Trophoblast cell (in vitro differentiated cells and primary cell): ENCODE data around the gene RPS18.
"Not testable (repeated sequence)": the region's sequence is repeated elsewhere in the genome, so short reads cannot be mapped to it uniquely, and the experiment has no call there.

Experiments
- DNase-seq, 2 donors: peaks; one replicate each; pipeline ENCODE4 v3.0.0-alpha.2; 2016
- H2AFZ ChIP-seq: 2 replicates; pipeline ENCODE4 v1.6.1; 2013; ENCODE audit warnings: low read length, moderate library complexity, mild to moderate bottlenecking; ENCODE audit not compliant: insufficient read depth, poor library complexity
- H2AK5ac ChIP-seq: 2 replicates; pipeline ENCODE4 v1.6.1; 2013; ENCODE audit warnings: mild to moderate bottlenecking, low read length
- H2BK120ac ChIP-seq: 2 replicates; pipeline ENCODE4 v1.6.1; 2013; ENCODE audit warnings: low read length, mild to moderate bottlenecking, moderate library complexity; ENCODE audit not compliant: insufficient read depth, poor library complexity
- H2BK12ac ChIP-seq: 2 replicates; pipeline ENCODE4 v1.6.1; 2013; ENCODE audit warnings: mild to moderate bottlenecking, low read length, moderate library complexity
- H2BK5ac ChIP-seq: 2 replicates; pipeline ENCODE4 v1.6.1; 2013; ENCODE audit warnings: low read length, low read depth, moderate library complexity, mild to moderate bottlenecking; ENCODE audit not compliant: poor library complexity
- H3K14ac ChIP-seq: 2 replicates; pipeline ENCODE4 v1.6.1; 2013; ENCODE audit warnings: mild to moderate bottlenecking, low read length
- H3K18ac ChIP-seq: 2 replicates; pipeline ENCODE4 v1.6.1; 2013; ENCODE audit warnings: mild to moderate bottlenecking, low read length
- H3K23ac ChIP-seq: 2 replicates; pipeline ENCODE4 v1.6.1; 2013; ENCODE audit warnings: low read length
- H3K27ac ChIP-seq: 2 replicates; pipeline ENCODE4 v1.5.1; 2013; ENCODE audit warnings: low read depth, mild to moderate bottlenecking, inconsistent platforms, low read length, moderate library complexity
- H3K27me3 ChIP-seq: 2 replicates; pipeline ENCODE4 v1.6.1; 2013; ENCODE audit warnings: inconsistent platforms, mild to moderate bottlenecking, low read length, moderate library complexity; ENCODE audit not compliant: insufficient read depth
- H3K36me3 ChIP-seq, 2 experiments: 1 replicate in 1 of 2; 2 replicates in 1 of 2; pipeline ENCODE4 v1.6.1; 2013; ENCODE audit warnings: low read length in 2 of 2, mild to moderate bottlenecking in 2 of 2, moderate library complexity in 1 of 2; ENCODE audit not compliant: insufficient read depth in 2 of 2, control insufficient read depth in 1 of 2
- H3K4ac ChIP-seq: 2 replicates; pipeline ENCODE4 v1.6.1; 2013; ENCODE audit warnings: low read depth, mild to moderate bottlenecking, low read length, moderate library complexity
- H3K4me1 ChIP-seq, 2 experiments: 1 replicate in 1 of 2; 2 replicates in 1 of 2; pipeline ENCODE4 v1.6.1; 2013; ENCODE audit warnings: low read length in 2 of 2, mild to moderate bottlenecking in 2 of 2, moderate library complexity in 1 of 2; ENCODE audit not compliant: insufficient read depth in 2 of 2, control insufficient read depth in 1 of 2
- H3K4me2 ChIP-seq: 2 replicates; pipeline ENCODE4 v1.6.1; 2013; ENCODE audit warnings: inconsistent platforms, mild to moderate bottlenecking, low read length, moderate library complexity
- H3K4me3 ChIP-seq: 2 replicates; pipeline ENCODE4 v1.5.1; 2013; ENCODE audit warnings: mild to moderate bottlenecking, low read depth, low read length, inconsistent platforms
- H3K79me1 ChIP-seq: one replicate; pipeline ENCODE4 v1.6.1; 2013; ENCODE audit warnings: low read length
- H3K79me2 ChIP-seq: 2 replicates; pipeline ENCODE4 v1.6.1; 2013; ENCODE audit warnings: low read length, mild to moderate bottlenecking; ENCODE audit not compliant: control insufficient read depth, insufficient read depth, poor library complexity
- H3K9ac ChIP-seq: 2 replicates; pipeline ENCODE4 v1.6.1; 2013; ENCODE audit warnings: mild to moderate bottlenecking, low read length
- H3K9me3 ChIP-seq: 2 replicates; pipeline ENCODE4 v1.6.1; 2013; ENCODE audit warnings: low read depth, mild to moderate bottlenecking, control low read depth, inconsistent platforms, low read length; ENCODE audit not compliant: insufficient read depth
- H4K12ac ChIP-seq: 2 replicates; pipeline ENCODE4 v1.6.1; 2013; ENCODE audit warnings: low read depth, mild to moderate bottlenecking, low read length, moderate library complexity
- H4K8ac ChIP-seq: 2 replicates; pipeline ENCODE4 v1.6.1; 2013; ENCODE audit warnings: low read depth, mild to moderate bottlenecking, low read length, moderate library complexity
- H4K91ac ChIP-seq: one replicate; pipeline ENCODE4 v1.6.1; 2013; ENCODE audit warnings: low read depth, mild to moderate bottlenecking, low read length, moderate library complexity
- WGBS: extraction: QIAGEN DNeasy Blood & Tissue Kit; methylation state at CpG from one replicate; pipeline ENCODE4 v1.1.7; 2013; ENCODE audit warnings: missing lambda C conversion rate; ENCODE audit not compliant: insufficient read length, insufficient coverage; ENCODE audit errors: extremely low coverage; 5-methylcytosine and 5-hydroxymethylcytosine counted together

RPS18 gene

GRCh38 chr6:33275795-33276580, 4.1 kb downstream of the RPS18 start:
- H3K9me3 ChIP-seq, H4K8ac ChIP-seq, H3K27me3 ChIP-seq, H3K14ac ChIP-seq, H3K23ac ChIP-seq, H4K12ac ChIP-seq, H2BK12ac ChIP-seq, H2BK5ac ChIP-seq, H3K4ac ChIP-seq, DNase-seq, H3K18ac ChIP-seq, H3K4me3 ChIP-seq, H2BK120ac ChIP-seq, H2AFZ ChIP-seq, H3K9ac ChIP-seq, H2AK5ac ChIP-seq: not testable (repeated sequence)
- H3K79me2 ChIP-seq: peaks cover 18% of the 10 kb centered on the region
- H3K4me1 ChIP-seq: peaks cover 3 to 12% of the 10 kb centered on the region in 2 experiments
- peak overlapping the region; percentile 97 for H3K27ac ChIP-seq
- H3K4me2 ChIP-seq: peak overlapping the region; percentile 62
- WGBS: no CpG with 5 or more reads among the region's 16 CpGs
- H3K36me3 ChIP-seq: peaks cover 46 to 55% of the 10 kb centered on the region in 2 experiments
- H3K79me1 ChIP-seq: peaks cover 20% of the 10 kb centered on the region
- peak overlapping the region; percentile 41 for H4K91ac ChIP-seq

GRCh38 chr6:33276581-33276863, 4.6 kb downstream of the RPS18 start:
- Histone ChIP-seq H3K79me2 (peaks cover 15% of the 10 kb centered on the region), H3K27me3 (no peaks in the 10 kb centered on the region), H2AFZ (no peak overlapping the region), H3K36me3 (peaks cover 48 to 57% of the 10 kb centered on the region in 2 experiments), H4K12ac (peak overlapping the region; percentile 78), H3K4me3 (peak overlapping the region; percentile 84), H3K14ac (peak overlapping the region; percentile 89), H3K9ac (peak overlapping the region; percentile 84), H3K27ac (peak overlapping the region; percentile 97), H3K9me3 (no peaks in the 10 kb centered on the region), H4K8ac (peak overlapping the region; percentile 96), H3K79me1 (peaks cover 15% of the 10 kb centered on the region), H2BK12ac (no peak overlapping the region), H3K23ac (no peak overlapping the region), H3K4ac (peak overlapping the region; percentile 17), H3K18ac (no peak overlapping the region), H2BK120ac (peak overlapping the region; percentile 14), H2BK5ac (peak overlapping the region; percentile 28), H3K4me2 (peak overlapping the region; percentile 62), H2AK5ac (peak overlapping the region; percentile 36), H4K91ac (peak overlapping the region; percentile 41), H3K4me1 (peaks cover 3 to 12% of the 10 kb centered on the region in 2 experiments)
- no peak for DNase-seq

DNA sequence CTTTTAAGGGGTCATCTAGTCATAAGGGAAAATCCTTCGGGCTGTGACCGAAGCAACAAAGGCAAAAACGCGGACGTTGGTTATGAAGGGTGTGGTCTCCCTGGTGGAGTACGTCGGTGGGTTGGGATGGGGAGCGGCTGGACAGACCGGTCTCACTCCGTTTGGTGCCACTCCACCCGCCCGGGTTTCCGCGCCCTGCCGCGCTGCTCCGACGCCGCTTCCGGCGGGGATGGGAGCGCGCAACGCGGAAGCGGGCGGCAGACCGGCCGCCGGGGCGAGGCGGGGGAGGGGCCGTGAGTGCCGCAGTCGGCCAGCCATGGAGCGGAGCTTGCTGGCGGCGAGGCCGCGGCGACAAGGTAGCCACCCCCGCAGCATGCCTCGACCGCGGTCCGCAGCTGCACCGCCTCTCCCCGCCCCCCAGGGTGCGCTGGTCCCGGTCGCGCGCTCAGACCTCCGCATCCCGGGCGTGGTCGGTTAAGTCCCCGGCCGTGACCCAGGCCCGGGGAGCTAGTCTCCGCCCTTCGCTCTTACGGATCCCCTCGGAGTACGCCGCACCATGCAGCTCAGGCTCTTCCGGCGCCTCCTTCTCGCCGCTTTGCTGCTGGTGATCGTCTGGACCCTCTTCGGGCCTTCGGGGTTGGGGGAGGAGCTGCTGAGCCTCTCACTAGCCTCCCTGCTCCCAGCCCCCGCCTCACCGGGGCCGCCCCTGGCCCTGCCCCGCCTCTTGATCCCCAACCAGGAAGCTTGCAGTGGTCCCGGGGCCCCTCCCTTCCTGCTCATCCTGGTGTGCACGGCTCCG, 5.2 kb downstream of the RPS18 start, which contains the start of gene B3GALT4:
B3GALT4 (plus strand) TSS at position 260 of the 799 bp plus-strand sequence; CDS start at position 557, 297 bp downstream.
- Histone ChIP-seq H3K4me1 (peaks cover 3 to 12% of the 10 kb centered on the region in 2 experiments), H3K18ac (peak within 1 kb of the TSS; percentile 56), H2AFZ (peak within 1 kb of the TSS; percentile 38), H3K79me1 (peaks cover 12% of the 10 kb centered on the region), H2AK5ac (peak within 1 kb of the TSS; percentile 36), H3K9ac (peak within 1 kb of the TSS; percentile 84), H2BK120ac (peak within 1 kb of the TSS; percentile 37), H2BK5ac (peak within 1 kb of the TSS; percentile 81), H3K27ac (peak within 1 kb of the TSS; percentile 97), H3K14ac (peak within 1 kb of the TSS; percentile 89), H3K9me3 (no peaks in the 10 kb centered on the region), H4K91ac (peak within 1 kb of the TSS; percentile 91), H3K4me3 (peak within 1 kb of the TSS; percentile 84), H3K36me3 (peaks cover 48 to 57% of the 10 kb centered on the region in 2 experiments), H4K12ac (peak within 1 kb of the TSS; percentile 78), H3K79me2 (peaks cover 13% of the 10 kb centered on the region), H3K27me3 (no peaks in the 10 kb centered on the region), H2BK12ac (no peak within 1 kb of the TSS), H3K4ac (peak within 1 kb of the TSS; percentile 89), H4K8ac (peak within 1 kb of the TSS; percentile 96), H3K4me2 (peak within 1 kb of the TSS; percentile 62), H3K23ac (no peak within 1 kb of the TSS)
- no CpG with 5 or more reads among the region's 80 CpGs for WGBS
- DNase-seq: peak; percentile 61 to 78

- H2AK5ac ChIP-seq: peak overlapping the region; percentile 27
- peak overlapping the region; percentile 62 for H3K4me2 ChIP-seq
- H3K23ac ChIP-seq: no peak overlapping the region
- no peak for DNase-seq
- peak overlapping the region; percentile 3 for H3K18ac ChIP-seq
- peak overlapping the region; percentile 78 for H4K12ac ChIP-seq
- H3K27me3 ChIP-seq: no peaks in the 10 kb centered on the region
- H3K9me3 ChIP-seq: no peaks in the 10 kb centered on the region
- H3K4me3 ChIP-seq: peak overlapping the region; percentile 84
- H3K14ac ChIP-seq: peak overlapping the region; percentile 85
- peak overlapping the region; percentile 97 for H3K27ac ChIP-seq
- peaks cover 3 to 12% of the 10 kb centered on the region in 2 experiments for H3K4me1 ChIP-seq
- peak overlapping the region; percentile 1 for H2AFZ ChIP-seq
- no peak overlapping the region for H2BK12ac ChIP-seq
- peaks cover 10% of the 10 kb centered on the region for H3K79me2 ChIP-seq
- peak overlapping the region; percentile 38 for H3K4ac ChIP-seq
- peak overlapping the region; percentile 6 for H3K9ac ChIP-seq
- peaks cover 9% of the 10 kb centered on the region for H3K79me1 ChIP-seq
- H3K36me3 ChIP-seq: peaks cover 48 to 57% of the 10 kb centered on the region in 2 experiments
- H2BK120ac ChIP-seq: peak overlapping the region; percentile 37
- H2BK5ac ChIP-seq: no peak overlapping the region
- H4K91ac ChIP-seq: peak overlapping the region; percentile 16
- WGBS: no CpG with 5 or more reads among the region's 39 CpGs
- peak overlapping the region; percentile 96 for H4K8ac ChIP-seq
Measured at GRCh38 chr6:33277663-33278391, 6.0 kb downstream of the RPS18 start.
